ENCODE data around the gene NR4A1. TPM values are rescaled to one million over a fixed set of nuclear protein-coding genes. Genes with fewer than 3 reads are reported as not detected.

NR4A1 gene
- total RNA-seq, 1 experiment from 2014 or later = 25.8 TPM

DNA sequence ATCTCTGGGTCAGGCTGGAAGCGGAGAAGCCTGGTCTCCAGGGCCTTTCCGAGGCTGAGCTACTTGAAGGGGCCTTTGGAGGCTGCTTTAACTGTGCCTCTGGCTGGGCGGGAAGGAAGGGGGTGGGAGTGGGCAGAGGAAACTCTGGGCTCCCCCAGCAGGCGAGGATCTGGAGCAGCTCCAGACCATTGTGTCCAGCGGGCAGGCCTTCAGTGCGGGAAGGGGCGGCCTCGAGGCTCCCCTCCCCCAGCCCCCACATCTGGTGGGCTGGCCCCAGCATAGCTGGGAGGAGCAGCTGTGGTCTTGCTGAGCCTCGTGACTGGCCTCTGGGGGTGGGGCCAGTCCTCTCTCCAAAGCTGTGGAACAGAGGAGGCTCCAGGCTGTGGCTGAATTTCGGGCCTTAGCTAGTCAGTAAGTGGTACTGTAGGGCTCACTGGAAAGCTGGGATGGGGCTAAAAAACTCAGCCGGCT lies 41.1 kb upstream of the NR4A1 start:
- Histone ChIP-seq H2BK15ac (ENCODE audit: low read depth, low read length) (no peak overlapping the region; the same call in 1 of the 2 replicates), H3K9me3 (ENCODE audit: control insufficient read depth, low read depth, low read length) (no peaks in the 10 kb centered on the region), H3K27ac (ENCODE audit: insufficient read length, low read depth, low read length) (no peak overlapping the region), H3K18ac (ENCODE audit: insufficient read length, low read depth, low read length) (peak overlapping the region; percentile 36), H4K91ac (ENCODE audit: insufficient read length, low read depth, low read length) (no peak overlapping the region), H2BK12ac (ENCODE audit: insufficient read length, low read depth, low read length) (no peak overlapping the region), H3K79me1 (ENCODE audit: insufficient read depth, low read depth, low read length, poor library complexity, severe bottlenecking) (no peaks in the 10 kb centered on the region), H3T11ph (ENCODE audit: low read length) (no peak overlapping the region), H2AK5ac (ENCODE audit: insufficient read length, low read length) (no peak overlapping the region), H3K56ac (ENCODE audit: insufficient read length, low read depth, low read length) (no peak overlapping the region), H4K20me1 (ENCODE audit: control insufficient read depth, insufficient read depth, insufficient read length) (no peaks in the 10 kb centered on the region), H3K4me2 (ENCODE audit: insufficient read depth, insufficient read length, low read length) (no peak overlapping the region), H3K23me2 (ENCODE audit: insufficient read length, low read depth, low read length, poor library complexity, severe bottlenecking) (peaks cover 7% of the 10 kb centered on the region), H2BK20ac (ENCODE audit: low read depth, low read length, poor library complexity, severe bottlenecking) (no peak overlapping the region), H3K23ac (ENCODE audit: insufficient read length, low read depth, low read length) (no peak overlapping the region), H3K4ac (ENCODE audit: low read depth, low read length) (no peak overlapping the region), H3K79me2 (ENCODE audit: insufficient read depth, low read length) (no peaks in the 10 kb centered on the region), H4K8ac (replicated peaks; ENCODE audit: insufficient read length, low read depth, low read length) (no peak overlapping the region), H3K4me1 (ENCODE audit: insufficient read depth, low read length) (peaks cover 5% of the 10 kb centered on the region; the same call in 1 of the 2 replicates), H4K5ac (ENCODE audit: insufficient read length, low read depth, low read length) (no peak overlapping the region), H2BK120ac (ENCODE audit: low read depth, low read length, poor library complexity, severe bottlenecking) (no peak overlapping the region), H3K27me3 (ENCODE audit: insufficient read depth, low read length) (peaks cover 16% of the 10 kb centered on the region; the same call in 1 of the 2 replicates), H3K9ac (ENCODE audit: extremely low read depth, insufficient read length, low read length) (no peak overlapping the region), H3K14ac (ENCODE audit: insufficient read depth, low read length) (peak overlapping the region; percentile 16), H2AFZ (ENCODE audit: low read length) (no peak overlapping the region), H2BK5ac (ENCODE audit: insufficient read length, low read length) (no peak overlapping the region)
- Mint-ChIP-seq H3K36me3 (ENCODE audit: insufficient read depth in 1 of 3, low read depth in 3 of 3) (peaks cover 0 to 14% (median 14%) of the 10 kb centered on the region in 3 experiments; a peak in 4 of 7 replicates), H3K27me3 (ENCODE audit: low read depth) (peaks cover 78% of the 10 kb centered on the region), H3K9me3 (no peaks in the 10 kb centered on the region; a peak in 2 of 5 replicates), H3K4me1 (peaks cover 33 to 50% of the 10 kb centered on the region in 2 experiments), H3K4me3 (peak overlapping the region in 1 of 2 experiments; percentile 29; a peak in 1 of 5 replicates), H3K27ac (peak overlapping the region; percentile 74 to 91 (median 77); a peak in 5 of 7 replicates)
- no CpG with 5 or more reads among the region's 11 CpGs for WGBS (ENCODE audit: extremely low coverage, insufficient read length, low lambda C conversion rate)
- DNase-seq = peak; percentile 96
- TF ChIP-seq, protein P1, sequence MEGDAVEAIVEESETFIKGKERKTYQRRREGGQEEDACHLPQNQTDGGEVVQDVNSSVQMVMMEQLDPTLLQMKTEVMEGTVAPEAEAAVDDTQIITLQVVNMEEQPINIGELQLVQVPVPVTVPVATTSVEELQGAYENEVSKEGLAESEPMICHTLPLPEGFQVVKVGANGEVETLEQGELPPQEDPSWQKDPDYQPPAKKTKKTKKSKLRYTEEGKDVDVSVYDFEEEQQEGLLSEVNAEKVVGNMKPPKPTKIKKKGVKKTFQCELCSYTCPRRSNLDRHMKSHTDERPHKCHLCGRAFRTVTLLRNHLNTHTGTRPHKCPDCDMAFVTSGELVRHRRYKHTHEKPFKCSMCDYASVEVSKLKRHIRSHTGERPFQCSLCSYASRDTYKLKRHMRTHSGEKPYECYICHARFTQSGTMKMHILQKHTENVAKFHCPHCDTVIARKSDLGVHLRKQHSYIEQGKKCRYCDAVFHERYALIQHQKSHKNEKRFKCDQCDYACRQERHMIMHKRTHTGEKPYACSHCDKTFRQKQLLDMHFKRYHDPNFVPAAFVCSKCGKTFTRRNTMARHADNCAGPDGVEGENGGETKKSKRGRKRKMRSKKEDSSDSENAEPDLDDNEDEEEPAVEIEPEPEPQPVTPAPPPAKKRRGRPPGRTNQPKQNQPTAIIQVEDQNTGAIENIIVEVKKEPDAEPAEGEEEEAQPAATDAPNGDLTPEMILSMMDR (conservative IDR thresholded peaks at IDR 0.05) = no peak

Data from H9 (cell line).